ENCODE data around the gene GYPE. TPM values are rescaled to one million over a fixed set of nuclear protein-coding genes. Genes with fewer than 3 reads are reported as not detected.
"Not testable (repeated sequence)": the region's sequence is repeated elsewhere in the genome, so short reads cannot be mapped to it uniquely, and the experiment has no call there.

The GYPE gene
- total RNA-seq, 1 experiment from 2014 or later = 1.2 TPM

DNA sequence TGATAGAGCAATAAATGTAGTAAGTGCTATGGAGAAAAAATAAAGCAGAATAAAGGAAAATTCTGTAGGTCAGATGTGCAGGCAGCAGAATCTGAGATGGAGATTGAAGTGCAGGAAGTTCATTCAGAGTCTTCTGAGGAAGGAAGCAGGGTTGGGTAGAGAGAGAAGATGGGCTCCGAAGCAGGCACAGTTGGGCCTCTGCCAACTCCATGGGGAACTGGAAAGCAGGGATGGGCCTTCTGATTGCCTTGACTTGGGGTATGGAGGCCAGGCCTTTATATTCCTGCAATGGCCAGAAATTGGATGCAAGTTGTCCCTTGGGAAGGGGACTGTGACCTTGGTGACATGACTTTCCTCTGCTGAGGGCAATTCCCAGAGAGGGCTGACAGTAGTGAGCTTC lies 42.6 kb downstream of the GYPE start:
- POLR2A ChIA-PET (ENCODE audit: low non-redundant PET) = not testable (repeated sequence)

GRCh38 chr4:143858456-143858855 lies 46.9 kb downstream of the GYPE start:
- Histone ChIP-seq H3K27ac (ENCODE audit: low read depth, low read length, poor library complexity, severe bottlenecking) (no peak overlapping the region), H3K27me3 (replicated peaks; ENCODE audit: insufficient read depth, low read depth, low read length, poor library complexity) (no peaks in the 10 kb centered on the region), H3K36me3 (ENCODE audit: insufficient read depth, low read length, poor library complexity, severe bottlenecking) (no peaks in the 10 kb centered on the region), H3K9me3 (ENCODE audit: low read depth, low read length, poor library complexity, severe bottlenecking) (no peaks in the 10 kb centered on the region), H3K4me3 (ENCODE audit: low read depth, low read length, poor library complexity, severe bottlenecking) (no peak overlapping the region), H3K4me1 (ENCODE audit: insufficient read depth, low read length, poor library complexity, severe bottlenecking) (no peaks in the 10 kb centered on the region)
- BruUV-seq (replicated peaks) = no TSS peak
- no peak for DNase-seq (ENCODE audit: low spot score)
- intact Hi-C loops (cut with micrococcal nuclease; ENCODE audit: unreplicated experiment) = no loop called here
- no peak for TF ChIP-seq EZH2 (IDR thresholded peaks at IDR 0.05; ENCODE audit: borderline replicate concordance, low read depth, low read length, poor library complexity, severe bottlenecking)
- no peak for TF ChIP-seq CTCF (conservative IDR thresholded peaks at IDR 0.05; ENCODE audit: low read depth, low read length)
- POLR2A ChIA-PET (ENCODE audit: low non-redundant PET) = no interaction called here
- CTCF ChIA-PET = no interaction called here

More for the DNA sequence above, 42.6 kb downstream of the GYPE start:
- CTCF ChIA-PET; H3K36me3 ChIP-seq (ENCODE audit: insufficient read depth, low read length, poor library complexity, severe bottlenecking); H3K9me3 ChIP-seq (ENCODE audit: low read depth, low read length, poor library complexity, severe bottlenecking); BruUV-seq (replicated peaks); H3K4me1 ChIP-seq (ENCODE audit: insufficient read depth, low read length, poor library complexity, severe bottlenecking); H3K4me3 ChIP-seq (ENCODE audit: low read depth, low read length, poor library complexity, severe bottlenecking); DNase-seq (ENCODE audit: low spot score); H3K27me3 ChIP-seq (replicated peaks; ENCODE audit: insufficient read depth, low read depth, low read length, poor library complexity); intact Hi-C loops (cut with micrococcal nuclease; ENCODE audit: unreplicated experiment); H3K27ac ChIP-seq (ENCODE audit: low read depth, low read length, poor library complexity, severe bottlenecking): not testable (repeated sequence)

GRCh38 chr4:143857391-143858336 lies 47.7 kb downstream of the GYPE start:
- DNase-seq (ENCODE audit: low spot score); POLR2A ChIA-PET (ENCODE audit: low non-redundant PET); H3K27ac ChIP-seq (ENCODE audit: low read depth, low read length, poor library complexity, severe bottlenecking); H3K9me3 ChIP-seq (ENCODE audit: low read depth, low read length, poor library complexity, severe bottlenecking); H3K4me3 ChIP-seq (ENCODE audit: low read depth, low read length, poor library complexity, severe bottlenecking); CTCF ChIA-PET; H3K4me1 ChIP-seq (ENCODE audit: insufficient read depth, low read length, poor library complexity, severe bottlenecking); intact Hi-C loops (cut with micrococcal nuclease; ENCODE audit: unreplicated experiment); H3K36me3 ChIP-seq (ENCODE audit: insufficient read depth, low read length, poor library complexity, severe bottlenecking); H3K27me3 ChIP-seq (replicated peaks; ENCODE audit: insufficient read depth, low read depth, low read length, poor library complexity); BruUV-seq (replicated peaks): not testable (repeated sequence)

- POLR2A ChIA-PET (ENCODE audit: low non-redundant PET) = not testable (repeated sequence)
These were observed 49.3 kb downstream of the GYPE start for GRCh38 chr4:143856017-143856557.

GRCh38 chr4:143854645-143855044 lies 50.7 kb downstream of the GYPE start:
- H3K9me3 ChIP-seq (ENCODE audit: low read depth, low read length, poor library complexity, severe bottlenecking); POLR2A ChIA-PET (ENCODE audit: low non-redundant PET); DNase-seq (ENCODE audit: low spot score); H3K36me3 ChIP-seq (ENCODE audit: insufficient read depth, low read length, poor library complexity, severe bottlenecking); H3K27me3 ChIP-seq (replicated peaks; ENCODE audit: insufficient read depth, low read depth, low read length, poor library complexity); H3K4me1 ChIP-seq (ENCODE audit: insufficient read depth, low read length, poor library complexity, severe bottlenecking); BruUV-seq (replicated peaks); intact Hi-C loops (cut with micrococcal nuclease; ENCODE audit: unreplicated experiment); H3K27ac ChIP-seq (ENCODE audit: low read depth, low read length, poor library complexity, severe bottlenecking); CTCF ChIA-PET; H3K4me3 ChIP-seq (ENCODE audit: low read depth, low read length, poor library complexity, severe bottlenecking): not testable (repeated sequence)

More at GRCh38 chr4:143856017-143856557, 49.3 kb downstream of the GYPE start:
- H3K9me3 ChIP-seq (ENCODE audit: low read depth, low read length, poor library complexity, severe bottlenecking); intact Hi-C loops (cut with micrococcal nuclease; ENCODE audit: unreplicated experiment); H3K4me3 ChIP-seq (ENCODE audit: low read depth, low read length, poor library complexity, severe bottlenecking); H3K4me1 ChIP-seq (ENCODE audit: insufficient read depth, low read length, poor library complexity, severe bottlenecking); DNase-seq (ENCODE audit: low spot score); CTCF ChIA-PET; H3K27me3 ChIP-seq (replicated peaks; ENCODE audit: insufficient read depth, low read depth, low read length, poor library complexity); BruUV-seq (replicated peaks); H3K27ac ChIP-seq (ENCODE audit: low read depth, low read length, poor library complexity, severe bottlenecking); H3K36me3 ChIP-seq (ENCODE audit: insufficient read depth, low read length, poor library complexity, severe bottlenecking): not testable (repeated sequence)

DNA sequence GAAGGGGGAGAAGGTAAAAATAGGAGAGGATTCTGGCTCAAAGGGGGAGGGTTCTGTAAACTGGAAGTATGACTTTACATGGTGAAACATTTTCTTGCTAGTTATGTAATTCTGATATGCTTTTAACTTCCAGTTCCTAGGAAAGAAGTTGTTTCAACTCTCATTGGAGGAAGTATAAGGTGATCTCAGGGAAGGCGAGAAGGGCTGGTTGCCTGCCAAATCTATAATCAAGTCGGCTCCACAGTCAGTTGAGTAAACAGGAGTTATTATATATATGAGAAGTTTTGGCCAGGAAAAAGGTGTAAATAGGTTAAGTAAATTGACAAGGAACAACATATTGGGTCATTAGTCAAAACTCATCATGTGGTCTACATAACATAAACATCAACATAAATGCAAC lies 56.1 kb downstream of the GYPE start:
- H3K27me3 ChIP-seq (replicated peaks; ENCODE audit: insufficient read depth, low read depth, low read length, poor library complexity); DNase-seq (ENCODE audit: low spot score); POLR2A ChIA-PET (ENCODE audit: low non-redundant PET); H3K4me1 ChIP-seq (ENCODE audit: insufficient read depth, low read length, poor library complexity, severe bottlenecking); intact Hi-C loops (cut with micrococcal nuclease; ENCODE audit: unreplicated experiment); H3K36me3 ChIP-seq (ENCODE audit: insufficient read depth, low read length, poor library complexity, severe bottlenecking); H3K4me3 ChIP-seq (ENCODE audit: low read depth, low read length, poor library complexity, severe bottlenecking); H3K9me3 ChIP-seq (ENCODE audit: low read depth, low read length, poor library complexity, severe bottlenecking); CTCF ChIA-PET; BruUV-seq (replicated peaks); H3K27ac ChIP-seq (ENCODE audit: low read depth, low read length, poor library complexity, severe bottlenecking): not testable (repeated sequence)

DNA sequence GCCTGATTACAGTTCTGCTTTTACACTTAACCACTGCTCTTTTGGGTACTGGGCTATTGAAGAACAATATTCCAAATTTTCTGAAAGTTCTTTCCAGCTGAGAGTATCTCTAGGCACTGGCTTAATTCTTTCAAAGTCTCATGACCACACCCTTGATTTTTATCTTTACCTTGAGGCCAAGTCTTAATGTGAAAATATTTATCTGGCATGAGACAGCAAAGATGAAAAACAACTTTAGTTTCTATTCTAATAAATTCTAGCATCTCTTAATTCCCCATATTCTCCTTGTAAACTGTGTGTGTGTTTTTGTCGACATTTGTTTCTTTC lies 61.9 kb downstream of the GYPE start:
- BruUV-seq (replicated peaks); H3K9me3 ChIP-seq (ENCODE audit: low read depth, low read length, poor library complexity, severe bottlenecking); H3K36me3 ChIP-seq (ENCODE audit: insufficient read depth, low read length, poor library complexity, severe bottlenecking); intact Hi-C loops (cut with micrococcal nuclease; ENCODE audit: unreplicated experiment); POLR2A ChIA-PET (ENCODE audit: low non-redundant PET); CTCF ChIA-PET; H3K4me1 ChIP-seq (ENCODE audit: insufficient read depth, low read length, poor library complexity, severe bottlenecking); H3K27ac ChIP-seq (ENCODE audit: low read depth, low read length, poor library complexity, severe bottlenecking); H3K27me3 ChIP-seq (replicated peaks; ENCODE audit: insufficient read depth, low read depth, low read length, poor library complexity); DNase-seq (ENCODE audit: low spot score); H3K4me3 ChIP-seq (ENCODE audit: low read depth, low read length, poor library complexity, severe bottlenecking): not testable (repeated sequence)
